Measurements from ENCODE around the gene PAM16.

GRCh38 chr16:4314532-4315185 is 36.5 kb downstream of the PAM16 start:
- TF ChIP-seq POLR2A (IDR thresholded peaks at IDR 0.05) = no peak
- TF ChIP-seq CTCF (IDR thresholded peaks at IDR 0.05) = no peak

Data from lower leg skin (tissue), 3 donors.